Hepatocyte (in vitro differentiated cells): Measurements from ENCODE around the gene TMEM218. TPM values are rescaled to one million over a fixed set of nuclear protein-coding genes. Genes with fewer than 3 reads are reported as not detected.

Source experiments
- DNase-seq: peaks from one replicate; pipeline ENCODE4 v3.0.0-alpha.2; 2016; ENCODE audit warnings: low spot score
- H2AFZ ChIP-seq: fragments of 200-600 bp; sonication (generic); 2 replicates; pipeline ENCODE4 v1.6.0; 2016; ENCODE audit warnings: antibody characterized with exemption, mild to moderate bottlenecking
- H3K27ac ChIP-seq: fragments of 200-600 bp; sonication (generic); 2 replicates; pipeline ENCODE4 v1.5.1; 2016; ENCODE audit warnings: mild to moderate bottlenecking
- H3K27me3 ChIP-seq: fragments of 200-600 bp; sonication (generic); 2 replicates; pipeline ENCODE4 v1.6.1; 2016
- H3K36me3 ChIP-seq: fragments of 200-600 bp; sonication (generic); replicated peaks from 2 replicates; pipeline ENCODE4 v1.5.1; 2016; ENCODE audit warnings: low read depth; ENCODE audit not compliant: insufficient read depth
- H3K4me1 ChIP-seq: fragments of 200-600 bp; sonication (generic); 2 replicates; pipeline ENCODE4 v1.5.1; 2016; ENCODE audit warnings: mild to moderate bottlenecking, moderate library complexity; ENCODE audit not compliant: insufficient read depth
- H3K4me2 ChIP-seq: fragments of 200-600 bp; sonication (generic); 2 replicates; pipeline ENCODE4 v1.6.0; 2016
- H3K4me3 ChIP-seq: fragments of 200-600 bp; sonication (generic); 2 replicates; pipeline ENCODE4 v1.5.1; 2016; ENCODE audit warnings: mild to moderate bottlenecking
- H3K79me2 ChIP-seq: fragments of 200-600 bp; sonication (generic); 2 replicates; pipeline ENCODE4 v1.6.0; 2017; ENCODE audit warnings: mild to moderate bottlenecking
- H3K9me2 ChIP-seq: fragments of 200-600 bp; sonication (generic); replicated peaks from 2 replicates; pipeline ENCODE4 v1.6.0; 2017; ENCODE audit warnings: mild to moderate bottlenecking; ENCODE audit not compliant: insufficient read depth
- H3K9me3 ChIP-seq: fragments of 200-600 bp; sonication (generic); 2 replicates; pipeline ENCODE4 v1.5.1; 2016; ENCODE audit warnings: low read depth, mild to moderate bottlenecking
- H4K20me1 ChIP-seq: fragments of 200-600 bp; sonication (generic); 2 replicates; pipeline ENCODE4 v1.6.0; 2016; ENCODE audit warnings: mild to moderate bottlenecking; ENCODE audit not compliant: insufficient read depth, poor library complexity, severe bottlenecking
- EZH2 ChIP-seq: fragments of 200-600 bp; sonication (generic); IDR thresholded peaks from 2 replicates; pipeline ENCODE4 v1.6.1; 2016; ENCODE audit warnings: antibody characterized with exemption, mild to moderate bottlenecking, borderline replicate concordance
- EZH2phosphoT487 ChIP-seq: fragments of 200-600 bp; sonication (generic); IDR thresholded peaks from one replicate; pipeline ENCODE4 v1.6.1; 2018; ENCODE audit warnings: antibody characterized with exemption, mild to moderate bottlenecking, low read depth, moderate library complexity; ENCODE audit not compliant: unreplicated experiment, severe bottlenecking
- WGBS: methylation state at CpG from one replicate; pipeline ENCODE4 v1.1.6; 2016; ENCODE audit warnings: low lambda C conversion rate; ENCODE audit errors: missing lambda C conversion rate; 5-methylcytosine and 5-hydroxymethylcytosine counted together
- polyA plus RNA-seq: library from polyadenylated mRNA; unstranded; fragments of >200 nt; fragmentation: Nextera tagmentation; extraction: Ambion mirVana; gene quantifications from 2 replicates; pipeline ENCODE4 v1.2.1, GENCODE V29; 2016
- total RNA-seq: library from RNA; depleted of rRNA; stranded (reverse); fragments of >200 nt; gene quantifications from 2 replicates; pipeline ENCODE4 v1.2.3, GENCODE V29; 2014
- TF ChIP-seq, protein P1 (sequence below): fragments of 200-600 bp; sonication (generic); IDR thresholded peaks from 2 replicates; pipeline ENCODE4 v1.5.1; 2016; ENCODE audit warnings: antibody characterized with exemption, mild to moderate bottlenecking; ENCODE audit not compliant: poor library complexity

The TMEM218 gene
- total and polyA plus RNA-seq, 2 experiments from 2014 or later: 20.6 to 20.7 TPM

- H3K4me2 ChIP-seq: peak overlapping the region; percentile 44
- H3K36me3 ChIP-seq: no peaks in the 10 kb centered on the region
- H3K27ac ChIP-seq: peak overlapping the region; percentile 80
- H3K4me3 ChIP-seq: no peak overlapping the region
- H3K9me2 ChIP-seq: no peaks in the 10 kb centered on the region
- TF ChIP-seq EZH2phosphoT487 (no peak), EZH2 (no peak)
- TF ChIP-seq, protein P1, sequence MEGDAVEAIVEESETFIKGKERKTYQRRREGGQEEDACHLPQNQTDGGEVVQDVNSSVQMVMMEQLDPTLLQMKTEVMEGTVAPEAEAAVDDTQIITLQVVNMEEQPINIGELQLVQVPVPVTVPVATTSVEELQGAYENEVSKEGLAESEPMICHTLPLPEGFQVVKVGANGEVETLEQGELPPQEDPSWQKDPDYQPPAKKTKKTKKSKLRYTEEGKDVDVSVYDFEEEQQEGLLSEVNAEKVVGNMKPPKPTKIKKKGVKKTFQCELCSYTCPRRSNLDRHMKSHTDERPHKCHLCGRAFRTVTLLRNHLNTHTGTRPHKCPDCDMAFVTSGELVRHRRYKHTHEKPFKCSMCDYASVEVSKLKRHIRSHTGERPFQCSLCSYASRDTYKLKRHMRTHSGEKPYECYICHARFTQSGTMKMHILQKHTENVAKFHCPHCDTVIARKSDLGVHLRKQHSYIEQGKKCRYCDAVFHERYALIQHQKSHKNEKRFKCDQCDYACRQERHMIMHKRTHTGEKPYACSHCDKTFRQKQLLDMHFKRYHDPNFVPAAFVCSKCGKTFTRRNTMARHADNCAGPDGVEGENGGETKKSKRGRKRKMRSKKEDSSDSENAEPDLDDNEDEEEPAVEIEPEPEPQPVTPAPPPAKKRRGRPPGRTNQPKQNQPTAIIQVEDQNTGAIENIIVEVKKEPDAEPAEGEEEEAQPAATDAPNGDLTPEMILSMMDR: no peak
- no peaks in the 10 kb centered on the region for H3K79me2 ChIP-seq
- H3K4me1 ChIP-seq: peaks cover 21% of the 10 kb centered on the region
- no peak overlapping the region for H2AFZ ChIP-seq
- H3K27me3 ChIP-seq: no peaks in the 10 kb centered on the region
- no peaks in the 10 kb centered on the region for H4K20me1 ChIP-seq
- no peaks in the 10 kb centered on the region for H3K9me3 ChIP-seq
- DNase-seq: peak; percentile 32
- 86% methylated on average over 12 of the region's 12 CpGs for WGBS
Observed at GRCh38 chr11:125072218-125072960, 39.0 kb downstream of the TMEM218 start.

DNA sequence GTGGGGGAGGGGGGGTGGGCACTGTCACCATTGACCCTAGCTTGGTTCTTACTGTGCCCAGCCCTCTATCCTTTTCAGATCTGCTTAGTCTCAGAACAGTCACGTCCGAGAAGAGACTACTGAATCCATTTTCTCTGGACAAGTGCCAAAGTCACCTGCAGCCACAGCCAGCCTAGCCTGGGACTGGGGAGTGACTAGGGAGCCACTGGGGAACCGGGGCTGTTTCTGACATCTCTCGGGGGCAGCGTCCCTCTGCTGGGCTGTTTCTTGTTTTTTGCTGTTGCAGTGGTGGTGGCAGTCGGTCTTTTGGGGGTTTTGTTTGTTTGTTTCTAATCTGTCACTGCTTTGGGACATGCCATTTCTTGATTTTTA is 39.6 kb downstream of the TMEM218 start:
- peak; percentile 51 for DNase-seq
- TF ChIP-seq EZH2phosphoT487 (no peak), EZH2 (no peak)
- TF ChIP-seq, protein P1: no peak
- H3K4me1 ChIP-seq: peaks cover 21% of the 10 kb centered on the region
- H3K4me3 ChIP-seq: no peak overlapping the region
- H3K27ac ChIP-seq: peak overlapping the region; percentile 80
- no peaks in the 10 kb centered on the region for H4K20me1 ChIP-seq
- H3K79me2 ChIP-seq: no peaks in the 10 kb centered on the region
- H3K36me3 ChIP-seq: no peaks in the 10 kb centered on the region
- no peaks in the 10 kb centered on the region for H3K9me3 ChIP-seq
- no peaks in the 10 kb centered on the region for H3K9me2 ChIP-seq
- 72% methylated on average over 5 of the region's 6 CpGs for WGBS
- H2AFZ ChIP-seq: no peak overlapping the region
- H3K4me2 ChIP-seq: peak overlapping the region; percentile 44
- no peaks in the 10 kb centered on the region for H3K27me3 ChIP-seq

DNA sequence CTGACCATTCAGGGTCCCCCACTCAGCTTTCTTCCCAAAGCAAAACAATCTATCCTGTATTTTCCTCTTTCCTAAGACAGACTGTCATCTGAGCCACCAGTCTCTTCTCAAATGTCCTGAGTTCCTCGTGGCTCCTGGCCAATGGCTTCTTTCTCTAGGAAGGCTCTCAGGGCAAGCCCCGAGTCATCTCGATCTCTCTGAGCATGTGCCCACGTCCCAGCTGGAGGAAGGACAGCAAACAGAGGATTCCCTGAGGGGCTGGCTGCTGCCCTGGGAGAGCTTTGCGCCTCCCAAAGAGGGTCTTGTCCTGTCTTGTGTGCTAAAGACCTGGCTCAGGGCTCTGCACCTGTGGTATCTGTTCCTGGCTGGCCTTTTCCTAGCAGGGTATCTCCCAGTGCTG is 40.0 kb downstream of the TMEM218 start:
- Histone ChIP-seq H3K79me2 (no peaks in the 10 kb centered on the region), H3K4me1 (peaks cover 21% of the 10 kb centered on the region), H3K4me2 (peak overlapping the region; percentile 44), H2AFZ (no peak overlapping the region), H3K27me3 (peaks cover under 1% of the 10 kb centered on the region), H3K4me3 (no peak overlapping the region), H3K9me3 (no peaks in the 10 kb centered on the region), H3K27ac (peak overlapping the region; percentile 80), H4K20me1 (no peaks in the 10 kb centered on the region), H3K9me2 (no peaks in the 10 kb centered on the region), H3K36me3 (no peaks in the 10 kb centered on the region)
- no peak for DNase-seq
- no peak for TF ChIP-seq EZH2phosphoT487
- TF ChIP-seq EZH2: no peak
- TF ChIP-seq, protein P1: no peak
- WGBS: 42% methylated on average over 5 of the region's 5 CpGs
